NCI-H2227 treated with DMSO at 0.1 percent for 48 hours (cell line): ENCODE results near the gene DUSP9.

Source experiments
- DNase-seq: peaks from one replicate; lab custom pipeline; 2025; lab: John Stamatoyannopoulos, UW

Gene DUSP9

GRCh38 chrX:153622661-153623309 is 24.2 kb upstream of the DUSP9 start:
- no peak for DNase-seq

DNA sequence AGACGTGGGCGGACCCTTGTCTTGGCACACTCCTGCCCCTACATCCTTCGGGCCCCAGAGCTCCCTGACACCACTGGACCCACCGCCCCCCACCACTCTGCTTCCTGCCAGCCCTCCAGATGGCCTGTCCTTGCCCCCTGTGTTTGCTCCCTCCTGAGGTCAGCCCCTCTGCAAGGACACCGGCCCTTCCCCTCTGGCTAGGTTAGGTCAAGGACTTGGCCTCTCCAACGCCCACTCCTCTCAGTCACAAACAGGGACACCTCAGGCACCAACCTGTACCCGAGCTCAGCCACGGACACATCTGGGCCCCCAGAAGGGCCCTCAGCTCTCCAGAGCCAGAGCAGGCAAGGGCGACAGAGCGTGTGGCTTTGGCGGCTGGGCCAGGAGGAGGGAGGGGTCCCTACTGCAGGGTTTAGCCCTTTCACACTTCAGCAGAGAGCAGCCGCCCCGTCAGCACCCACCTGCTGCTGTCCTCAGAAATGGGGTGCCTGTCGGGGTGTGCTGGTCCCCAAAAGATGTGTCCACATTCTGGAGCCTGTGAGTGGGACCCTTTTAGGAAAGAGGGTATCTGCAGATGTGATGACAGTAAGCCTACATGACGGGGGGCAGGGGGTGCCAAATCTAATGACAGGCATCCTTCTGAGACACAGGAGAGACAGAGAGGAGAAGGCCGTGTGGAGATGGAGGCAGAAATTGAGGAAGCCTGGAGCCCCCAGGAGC is 23.5 kb upstream of the DUSP9 start:
- no peak for DNase-seq

DNA sequence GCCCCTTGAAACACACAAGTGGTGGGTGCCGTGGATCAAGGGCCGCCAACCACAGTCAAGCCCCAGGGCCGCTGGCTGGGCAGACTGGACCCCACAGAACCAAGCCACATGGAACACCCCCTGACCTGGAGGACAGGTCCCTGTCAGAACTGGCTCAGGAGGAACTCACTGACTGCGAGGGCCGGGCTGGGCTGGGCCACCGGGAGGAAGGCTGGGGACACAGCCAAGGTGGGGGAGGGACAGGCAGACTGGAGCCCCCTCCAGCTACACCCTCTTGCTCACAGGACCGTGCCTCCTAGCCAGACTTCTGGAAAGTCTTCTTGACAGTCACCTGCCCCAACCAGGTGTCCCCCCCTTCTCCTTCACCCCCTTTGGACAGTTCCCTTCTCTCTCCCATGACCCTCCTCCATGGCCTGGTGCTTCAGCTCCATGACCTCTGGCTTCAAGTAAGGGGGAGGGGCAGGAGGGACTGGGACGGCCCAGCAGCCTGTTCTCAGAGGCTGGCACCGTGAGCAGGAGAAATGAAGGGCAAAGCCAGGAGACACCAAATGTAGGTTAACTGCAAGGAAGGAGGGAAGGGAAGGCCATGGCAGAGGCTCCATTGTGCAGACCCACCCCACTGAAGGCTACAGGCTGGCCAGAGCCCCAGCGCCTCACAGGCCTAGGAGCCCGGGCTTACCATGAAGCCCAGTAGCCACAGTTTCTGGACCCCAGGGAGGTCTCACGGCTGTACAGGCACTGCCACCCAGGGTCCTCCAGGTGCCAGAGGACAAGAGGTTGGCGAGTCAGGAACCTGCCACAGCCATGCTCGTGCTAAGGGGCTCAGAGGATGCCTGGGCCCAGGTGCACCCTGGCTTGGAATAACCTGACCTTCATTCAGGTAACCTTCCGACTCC is 22.6 kb upstream of the DUSP9 start:
- DNase-seq = no peak

- no peak for DNase-seq
Observed at GRCh38 chrX:153625271-153626024, 21.6 kb upstream of the DUSP9 start.

- no peak for DNase-seq
Observed at GRCh38 chrX:153626025-153626633, 20.9 kb upstream of the DUSP9 start.

DNA sequence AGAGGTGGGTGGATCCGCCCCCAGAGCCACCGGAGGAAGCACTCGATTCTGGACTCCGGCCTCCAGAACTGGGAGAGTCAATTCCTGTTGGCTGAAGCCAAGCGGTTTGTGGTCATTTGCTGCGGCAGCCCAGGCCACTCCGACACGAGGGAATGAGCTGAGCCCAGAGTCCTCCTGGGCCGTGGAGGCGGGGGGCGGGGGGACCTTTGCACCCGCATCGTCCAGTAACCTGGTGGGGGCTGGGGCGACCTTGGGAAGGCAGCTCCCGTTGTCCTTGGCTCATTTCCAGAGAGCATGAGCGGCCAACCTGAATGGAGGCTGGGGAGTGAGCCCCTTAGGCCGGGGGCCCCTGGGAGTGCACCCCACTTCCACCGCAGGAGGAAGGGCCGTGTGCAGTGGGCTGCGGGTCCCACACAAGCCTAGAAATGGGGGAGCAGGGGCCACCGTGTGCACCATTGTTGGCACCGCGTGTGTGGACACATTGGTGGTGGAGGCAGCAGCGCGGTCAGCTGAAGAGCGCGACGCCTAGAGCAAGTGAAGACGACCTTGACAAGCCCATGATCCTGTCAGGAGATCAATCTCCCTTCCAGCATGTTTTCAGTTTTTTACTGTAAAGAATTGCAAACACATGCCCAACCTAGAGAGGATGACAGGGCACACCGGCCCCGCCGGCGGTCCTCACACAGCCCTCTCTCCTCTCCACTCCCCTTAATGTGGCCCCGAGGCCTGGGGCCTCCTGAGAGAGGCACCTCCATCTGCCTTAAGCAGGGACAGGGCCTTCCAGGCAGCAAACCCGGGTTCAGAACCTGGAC is 19.9 kb upstream of the DUSP9 start:
- DNase-seq = no peak

- DNase-seq = no peak
Observed at GRCh38 chrX:153627675-153628111, 19.3 kb upstream of the DUSP9 start.

DNA sequence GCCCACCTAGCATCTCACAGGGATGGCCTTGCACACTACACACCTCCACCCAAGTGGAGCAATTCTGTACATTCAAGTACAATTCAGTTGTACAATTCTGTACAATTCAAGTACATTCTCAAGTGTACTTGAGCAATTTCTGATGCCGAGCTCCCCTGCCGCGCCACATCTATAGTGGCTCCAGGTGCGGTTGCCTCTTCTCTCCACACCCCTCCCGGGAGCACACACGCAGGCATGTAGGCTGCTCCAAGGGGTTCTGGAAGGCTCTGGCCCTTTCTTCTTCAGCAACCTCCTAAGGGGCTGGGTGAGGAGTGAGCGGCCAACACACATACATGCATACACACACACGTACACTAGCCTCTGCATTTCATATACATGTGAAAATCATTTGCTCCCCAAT is 18.9 kb upstream of the DUSP9 start:
- DNase-seq = no peak

DNA sequence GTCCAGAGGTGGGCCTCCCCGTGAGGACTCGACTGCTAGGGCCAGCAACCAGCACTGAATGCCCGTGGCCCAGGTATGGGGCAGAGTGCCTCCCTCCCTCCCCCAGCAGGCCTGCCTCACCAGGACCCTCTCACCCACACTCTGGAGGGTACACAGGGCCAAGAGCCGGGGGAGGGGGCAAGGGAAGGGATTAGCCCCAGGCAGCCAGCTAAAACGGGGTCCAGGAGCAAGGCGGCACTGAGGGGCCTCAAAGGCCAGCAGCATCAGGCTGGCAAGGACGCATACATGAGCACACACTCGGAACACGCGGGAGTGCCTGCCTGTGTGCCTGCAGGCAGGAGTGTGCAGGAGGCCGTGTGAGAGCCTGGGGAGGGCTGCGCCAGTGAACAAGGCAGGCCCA is 18.3 kb upstream of the DUSP9 start:
- DNase-seq = no peak

- DNase-seq = no peak
Observed at GRCh38 chrX:153631346-153631745, 15.7 kb upstream of the DUSP9 start.

- no peak for DNase-seq
Observed at GRCh38 chrX:153631907-153632594, 15.0 kb upstream of the DUSP9 start.

DNA sequence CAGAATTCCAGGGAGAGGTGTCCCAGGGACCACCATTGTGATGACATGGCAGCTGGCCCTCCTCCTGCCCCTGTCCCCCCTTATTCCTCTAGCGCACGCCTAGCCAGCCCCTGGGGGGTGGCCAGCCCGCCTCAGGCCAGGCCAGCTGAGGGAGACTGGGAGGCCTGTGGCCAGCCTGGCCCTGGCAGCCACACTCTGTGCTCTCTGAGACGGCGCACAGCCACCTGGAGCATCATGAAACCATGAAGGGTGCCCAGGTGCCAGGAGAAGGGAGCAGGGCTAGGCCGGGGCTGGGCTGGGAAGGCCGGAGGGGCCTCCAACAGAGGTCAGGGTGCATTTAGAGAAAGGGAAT is 14.4 kb upstream of the DUSP9 start:
- no peak for DNase-seq

DNA sequence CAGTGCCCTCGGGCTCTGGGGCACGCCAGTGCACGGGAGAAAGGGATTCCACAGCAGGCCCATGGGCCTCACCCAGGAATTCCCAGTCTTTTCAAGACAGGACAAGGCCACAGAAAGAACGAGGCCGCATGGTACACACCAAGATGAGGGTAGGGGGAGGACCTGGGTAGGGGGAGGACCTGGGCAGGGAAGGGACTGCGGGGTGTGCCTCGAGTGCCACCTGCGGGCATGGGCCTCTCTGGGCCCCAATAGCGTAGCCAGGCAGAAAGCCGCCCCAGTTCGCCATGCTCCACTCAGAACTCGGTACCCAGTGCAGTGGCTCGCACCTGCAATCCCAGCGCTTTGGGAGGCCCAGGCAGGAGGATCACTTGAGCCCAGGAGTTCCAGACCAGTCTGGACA is 14.0 kb upstream of the DUSP9 start:
- DNase-seq = no peak

GRCh38 chrX:153633607-153634180 is 13.3 kb upstream of the DUSP9 start:
- DNase-seq = no peak

GRCh38 chrX:153634236-153634635 is 12.8 kb upstream of the DUSP9 start:
- DNase-seq = no peak

DNA sequence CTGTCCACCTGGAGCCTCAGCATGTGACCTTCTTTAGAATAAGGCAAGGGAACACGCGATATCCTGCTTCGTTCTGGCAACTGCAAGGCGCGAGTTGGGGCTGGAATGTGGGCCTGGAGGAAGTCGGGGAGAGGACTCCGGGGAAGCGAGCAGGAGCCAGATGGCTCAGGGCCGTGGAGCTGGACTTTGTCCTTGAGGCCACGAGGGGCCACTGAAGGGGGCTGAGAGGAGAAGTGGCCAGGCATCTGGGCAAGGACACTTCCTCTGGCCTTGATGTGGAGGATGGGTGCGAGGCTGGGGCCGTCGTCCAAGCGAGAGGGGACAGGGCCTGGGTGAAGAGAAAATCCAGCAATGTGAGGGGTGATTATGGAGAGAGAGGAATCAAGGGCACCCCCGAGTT is 12.2 kb upstream of the DUSP9 start:
- DNase-seq = no peak

- no peak for DNase-seq
Observed at GRCh38 chrX:153635388-153635787, 11.6 kb upstream of the DUSP9 start.

DNA sequence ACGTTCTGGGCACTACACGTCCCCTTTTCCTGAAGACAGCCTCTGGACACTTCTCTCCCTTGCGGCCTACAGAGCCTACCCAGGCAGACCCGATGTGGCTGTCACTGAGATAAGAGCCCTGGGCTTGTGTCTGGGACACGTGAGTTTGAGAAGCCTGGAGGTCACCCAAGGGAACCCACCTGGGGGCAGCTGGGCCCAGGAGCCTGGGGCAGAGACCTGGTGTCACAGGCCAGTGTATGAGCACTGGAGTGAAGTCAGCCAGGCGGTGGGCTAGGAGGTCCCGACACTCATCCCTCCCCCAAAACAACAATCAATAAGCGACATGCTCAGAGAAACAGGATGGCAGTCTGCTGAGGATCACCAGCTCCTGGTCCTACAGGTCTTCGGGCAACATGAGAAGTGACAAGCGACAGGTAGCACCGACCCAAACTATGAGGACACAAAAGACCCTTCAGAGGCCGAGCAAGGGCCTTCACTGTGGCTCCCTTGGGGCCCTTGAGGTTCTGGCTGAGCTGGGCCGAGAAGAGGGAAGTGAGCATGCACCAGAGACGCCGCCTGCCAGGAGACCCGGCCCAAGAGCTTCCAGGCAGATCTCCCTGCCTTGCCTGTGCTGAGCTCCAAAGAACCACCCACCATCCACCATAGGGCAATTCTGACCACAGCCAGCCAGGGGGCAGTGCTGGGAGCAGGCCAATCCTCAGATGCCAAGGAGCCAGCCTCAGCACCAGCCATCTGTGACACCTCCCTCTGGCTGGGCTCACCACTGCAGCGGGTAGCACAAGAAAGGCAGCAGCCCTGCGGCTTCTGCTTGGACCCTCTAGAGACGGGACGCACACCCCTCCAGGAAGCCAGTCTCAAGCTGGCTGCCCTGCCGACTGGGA is 11.0 kb upstream of the DUSP9 start:
- no peak for DNase-seq

GRCh38 chrX:153636716-153637115 is 10.3 kb upstream of the DUSP9 start:
- no peak for DNase-seq
